Effector CD4-positive, alpha-beta T cell (primary cell): ENCODE results near the gene SOCS3.

Experiments used
- DNase-seq: peaks from one replicate; pipeline ENCODE4 v3.0.0-alpha.2; 2020

SOCS3 gene

GRCh38 chr17:78366109-78366848 lies 6.4 kb upstream of the SOCS3 start:
- no peak for DNase-seq

GRCh38 chr17:78365561-78366108 lies 5.8 kb upstream of the SOCS3 start:
- no peak for DNase-seq

GRCh38 chr17:78364436-78365281 lies 4.8 kb upstream of the SOCS3 start:
- no peak for DNase-seq

DNA sequence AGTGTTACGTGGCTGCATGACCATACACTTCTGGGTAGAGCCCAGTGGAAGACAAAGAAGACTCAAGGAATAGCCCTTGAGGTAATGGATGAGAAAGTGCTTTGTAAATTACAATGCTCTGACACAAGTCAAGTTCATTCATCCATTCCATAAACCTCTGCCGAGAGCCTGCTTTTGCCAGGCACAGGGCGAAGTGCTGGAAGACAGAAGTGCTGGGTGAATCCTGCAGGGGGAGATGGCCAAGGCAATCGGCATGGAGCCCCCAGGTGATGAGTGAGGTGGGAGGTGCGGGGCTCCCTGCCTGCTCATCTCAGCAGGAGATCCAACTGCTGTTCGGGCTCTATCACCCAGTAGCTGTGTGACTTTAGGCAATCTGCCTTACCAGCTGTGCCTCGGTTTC lies 2.8 kb upstream of the SOCS3 start:
- no peak for DNase-seq

DNA sequence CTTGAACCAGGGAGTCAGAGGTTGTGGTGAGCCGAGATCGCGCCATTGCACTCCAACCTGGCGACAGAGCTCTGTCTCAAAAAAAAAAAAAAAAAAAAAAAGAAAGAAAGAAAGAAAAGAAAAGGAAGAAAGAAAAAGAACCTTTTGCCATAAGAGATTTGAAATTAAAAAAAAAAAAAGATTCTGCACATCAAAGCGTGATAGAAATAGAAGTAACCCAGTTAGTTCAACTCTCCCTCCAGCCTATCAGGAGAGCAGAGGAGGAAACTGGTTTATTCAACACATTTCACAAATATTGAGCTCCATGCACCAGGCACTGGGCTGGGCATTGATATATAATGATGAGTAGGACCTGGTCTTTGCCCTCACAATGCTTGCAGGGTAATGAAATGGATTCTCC lies 2.4 kb upstream of the SOCS3 start:
- no peak for DNase-seq

DNA sequence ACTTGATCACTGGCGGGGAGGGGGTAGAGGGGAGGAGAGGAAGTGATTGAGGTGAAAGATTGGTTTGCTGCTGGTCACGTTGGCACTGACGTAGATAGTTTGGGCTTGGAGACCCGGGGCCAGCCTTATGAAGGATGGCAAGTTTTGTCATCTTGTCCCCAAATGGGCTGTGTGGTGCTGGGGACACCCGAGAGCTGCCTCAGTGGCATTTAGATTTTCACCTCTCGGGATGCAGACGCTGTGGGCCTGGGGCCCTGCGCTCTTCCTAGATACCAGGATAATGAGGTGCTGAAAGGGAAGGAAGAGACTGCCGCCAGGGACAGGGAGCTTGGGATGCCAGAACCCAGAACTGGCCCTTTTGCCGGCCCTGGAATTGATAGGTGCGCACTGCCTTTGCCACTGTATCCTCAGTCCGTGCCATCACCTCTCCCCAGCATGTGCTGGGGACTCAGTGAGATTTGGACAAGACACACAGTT lies 1.4 kb upstream of the SOCS3 start:
- DNase-seq: no peak

GRCh38 chr17:78360371-78361224 lies 721 bp upstream of the SOCS3 start:
- peak; percentile 89 for DNase-seq

GRCh38 chr17:78359321-78359996 lies 418 bp downstream of the SOCS3 start:
- DNase-seq: no peak

DNA sequence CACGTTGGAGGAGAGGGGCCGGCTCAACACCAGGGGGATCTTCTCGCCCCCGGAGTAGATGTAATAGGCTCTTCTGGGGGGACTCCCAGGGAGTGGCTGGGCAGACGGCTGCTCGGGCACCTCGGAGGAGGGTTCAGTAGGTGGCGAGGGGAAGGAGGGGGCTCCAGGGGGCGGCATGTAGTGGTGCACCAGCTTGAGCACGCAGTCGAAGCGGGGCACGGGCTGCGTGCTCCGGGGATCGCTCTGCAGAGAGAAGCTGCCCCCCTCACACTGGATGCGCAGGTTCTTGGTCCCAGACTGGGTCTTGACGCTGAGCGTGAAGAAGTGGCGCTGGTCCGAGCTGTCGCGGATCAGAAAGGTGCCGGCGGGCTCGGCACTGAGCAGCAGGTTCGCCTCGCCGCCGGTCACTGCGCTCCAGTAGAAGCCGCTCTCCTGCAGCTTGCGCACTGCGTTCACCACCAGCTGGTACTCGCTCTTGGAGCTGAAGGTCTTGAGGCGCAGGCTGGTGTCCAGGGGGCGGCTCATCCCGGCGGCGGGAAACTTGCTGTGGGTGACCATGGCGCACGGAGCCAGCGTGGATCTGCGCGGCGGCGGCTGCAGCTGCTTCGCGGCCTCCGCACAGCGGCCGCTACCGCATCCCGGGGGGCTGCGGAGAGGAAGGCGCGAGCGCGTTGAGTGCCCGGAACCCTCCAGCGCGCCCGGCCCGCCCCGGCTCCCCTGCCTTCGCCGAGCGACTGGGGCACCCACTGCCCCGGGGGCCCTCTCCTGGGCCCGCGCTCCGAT lies 1.1 kb downstream of the SOCS3 start:
- DNase-seq: no peak

DNA sequence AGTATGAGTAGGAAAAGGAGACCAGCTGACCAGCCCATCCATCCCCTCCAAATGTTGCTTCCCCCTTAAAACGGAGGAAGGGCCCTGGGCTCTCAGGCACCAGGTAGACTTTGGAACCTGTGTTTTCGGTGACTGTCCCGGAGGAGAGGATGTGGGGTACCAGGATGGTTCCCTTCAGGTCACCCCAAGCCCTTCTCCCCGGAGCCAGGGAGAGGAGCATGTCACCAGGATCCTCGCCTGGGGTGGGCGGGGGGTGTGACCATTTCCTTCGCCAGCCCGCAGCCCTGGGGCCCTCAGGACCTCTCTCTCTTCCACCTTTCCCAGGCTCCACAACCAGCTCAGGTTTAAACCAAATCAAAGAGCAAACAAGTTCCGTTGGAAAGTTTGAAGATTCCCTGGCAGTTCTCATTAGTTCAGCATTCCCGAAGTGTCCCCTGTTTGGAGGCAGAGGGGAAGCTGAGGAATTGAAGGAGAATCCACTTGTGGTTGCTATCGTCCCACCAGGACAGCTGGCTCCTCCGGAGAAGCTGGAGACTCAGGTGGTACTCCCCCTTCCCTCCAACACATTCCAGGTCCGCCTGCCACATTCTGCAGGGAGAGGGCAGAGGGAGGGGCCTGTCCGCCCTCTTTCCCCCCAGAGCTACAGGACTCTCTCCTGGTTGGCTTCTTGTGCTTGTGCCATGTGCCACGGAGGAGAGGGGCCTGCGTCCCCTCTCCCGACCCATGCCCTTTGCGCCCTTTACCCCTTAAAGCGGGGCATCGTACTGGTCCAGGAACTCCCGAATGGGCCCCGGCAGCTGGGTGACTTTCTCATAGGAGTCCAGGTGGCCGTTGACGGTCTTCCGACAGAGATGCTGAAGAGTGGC lies 2.0 kb downstream of the SOCS3 start:
- DNase-seq: no peak

DNA sequence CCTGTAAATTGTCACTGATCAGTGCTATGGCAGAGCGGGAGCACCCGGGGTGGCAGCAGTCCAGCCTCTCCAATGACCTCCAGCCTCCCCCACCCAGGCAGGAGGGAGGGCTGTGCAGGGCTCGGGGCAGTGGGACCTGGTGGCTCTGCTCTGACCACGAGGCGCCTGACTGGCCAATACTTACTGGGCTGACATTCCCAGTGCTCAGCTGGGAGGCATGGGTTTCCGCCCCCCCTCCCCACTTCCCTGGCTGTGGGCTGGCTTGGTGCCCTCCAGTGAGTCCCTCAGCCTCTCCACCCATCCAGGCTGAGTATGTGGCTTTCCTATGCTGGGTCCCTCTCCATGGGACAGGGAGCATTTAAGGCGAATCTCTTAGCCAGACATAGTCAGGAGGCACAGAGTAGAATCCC lies 2.7 kb downstream of the SOCS3 start:
- no peak for DNase-seq

GRCh38 chr17:78356101-78356713 lies 3.7 kb downstream of the SOCS3 start:
- peak; percentile 89 for DNase-seq

DNA sequence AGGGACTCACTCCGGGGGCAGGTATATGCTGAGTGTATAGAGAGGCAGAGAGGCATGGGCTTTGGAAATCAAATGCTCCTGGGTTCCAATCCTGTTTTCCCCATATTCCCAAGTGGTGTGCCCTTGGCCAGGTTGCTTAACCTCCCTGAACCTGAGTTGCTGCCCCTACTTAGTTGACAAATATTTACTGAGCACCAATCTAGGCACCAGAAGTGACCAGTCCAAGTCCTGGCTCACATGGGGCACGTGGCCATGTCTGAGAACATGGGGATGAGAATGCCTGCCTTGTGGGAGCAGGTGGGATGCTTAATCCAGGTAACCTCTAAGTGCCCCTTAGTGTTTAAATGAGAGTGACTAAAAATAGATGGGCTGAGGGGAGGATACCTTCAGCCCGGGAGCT lies 4.2 kb downstream of the SOCS3 start:
- no peak for DNase-seq

DNA sequence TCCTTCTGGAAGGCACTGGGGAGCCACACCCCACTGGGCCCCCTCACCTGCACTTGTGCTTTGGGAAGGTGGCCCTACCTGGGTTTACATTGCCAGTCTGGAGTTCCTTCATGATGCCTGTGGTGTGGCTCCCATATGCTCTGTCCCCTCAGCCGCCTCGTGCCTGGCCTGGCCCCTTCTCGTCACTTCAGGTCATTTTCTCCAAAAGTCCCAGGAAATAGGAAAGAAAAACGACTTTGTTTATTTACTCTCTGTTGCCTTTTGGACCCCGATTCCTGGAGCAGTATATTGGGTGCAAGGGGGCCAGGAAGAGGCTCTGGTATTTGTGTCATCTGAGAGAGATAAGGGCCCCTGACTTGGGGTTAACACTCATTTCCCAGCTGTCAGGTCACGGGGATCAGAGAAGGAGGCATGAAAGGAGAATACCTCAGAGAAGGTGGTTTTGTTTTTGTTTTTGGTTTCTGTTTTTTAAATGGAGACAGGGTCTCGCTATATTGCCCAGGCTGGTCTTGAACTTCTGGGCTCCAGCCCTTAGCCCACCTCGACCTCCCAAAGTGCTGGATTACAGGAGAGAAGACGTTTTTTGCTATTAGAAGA lies 4.7 kb downstream of the SOCS3 start:
- DNase-seq: peak; percentile 40

GRCh38 chr17:78353834-78354233 lies 6.0 kb downstream of the SOCS3 start:
- DNase-seq: no peak

DNA sequence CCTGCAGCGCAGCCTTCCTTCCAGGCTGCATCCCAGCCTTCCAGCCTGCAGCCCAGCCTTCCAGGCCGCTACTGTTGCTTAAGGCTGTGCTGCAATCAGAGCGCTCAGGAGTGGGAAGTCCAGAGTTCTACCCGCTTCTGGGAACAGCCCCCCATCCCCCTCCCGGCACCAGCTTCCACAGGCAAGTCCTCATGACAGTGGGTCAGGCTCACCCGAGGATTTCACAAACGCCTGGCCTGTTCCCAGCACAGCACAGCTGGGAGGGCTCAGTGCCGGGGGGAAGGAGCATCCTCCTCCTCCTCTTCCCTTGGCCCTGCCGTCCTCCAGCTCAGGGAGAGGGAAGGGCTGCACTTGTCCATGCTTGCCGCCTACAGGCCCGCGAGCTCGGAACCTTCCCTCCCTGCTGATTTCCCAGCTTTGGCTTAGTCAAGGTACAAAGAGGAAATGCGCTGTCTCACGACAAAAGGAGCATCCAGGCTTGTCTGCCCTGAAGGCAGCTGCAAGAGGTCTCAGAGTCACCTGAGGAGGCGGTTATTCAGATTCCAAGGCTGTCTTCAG lies 8.3 kb downstream of the SOCS3 start:
- no peak for DNase-seq

- DNase-seq: no peak
These were observed 9.8 kb downstream of the SOCS3 start for GRCh38 chr17:78349891-78350642.

- DNase-seq: no peak
These were observed 11.7 kb downstream of the SOCS3 start for GRCh38 chr17:78348055-78348770.
